Activated gamma-delta T cell treated with anti-CD3 and anti-CD28 coated beads, Interleukin-2, amount 50 U/mL, for 16 hours (primary cell): ENCODE results near the gene MYOF.
A peak's percentile ranks its signal among the peaks of the same experiment; 100 is the strongest.
"Not testable (repeated sequence)": the region's sequence is repeated elsewhere in the genome, so short reads cannot be mapped to it uniquely, and the experiment has no call there.

Experiments
- DNase-seq: peaks from one replicate; pipeline ENCODE4 v3.0.0-alpha.2; 2020; ENCODE audit warnings: low read depth

The MYOF gene

GRCh38 chr10:93290661-93291354 lies 191.3 kb downstream of the MYOF start:
- DNase-seq: no peak

DNA sequence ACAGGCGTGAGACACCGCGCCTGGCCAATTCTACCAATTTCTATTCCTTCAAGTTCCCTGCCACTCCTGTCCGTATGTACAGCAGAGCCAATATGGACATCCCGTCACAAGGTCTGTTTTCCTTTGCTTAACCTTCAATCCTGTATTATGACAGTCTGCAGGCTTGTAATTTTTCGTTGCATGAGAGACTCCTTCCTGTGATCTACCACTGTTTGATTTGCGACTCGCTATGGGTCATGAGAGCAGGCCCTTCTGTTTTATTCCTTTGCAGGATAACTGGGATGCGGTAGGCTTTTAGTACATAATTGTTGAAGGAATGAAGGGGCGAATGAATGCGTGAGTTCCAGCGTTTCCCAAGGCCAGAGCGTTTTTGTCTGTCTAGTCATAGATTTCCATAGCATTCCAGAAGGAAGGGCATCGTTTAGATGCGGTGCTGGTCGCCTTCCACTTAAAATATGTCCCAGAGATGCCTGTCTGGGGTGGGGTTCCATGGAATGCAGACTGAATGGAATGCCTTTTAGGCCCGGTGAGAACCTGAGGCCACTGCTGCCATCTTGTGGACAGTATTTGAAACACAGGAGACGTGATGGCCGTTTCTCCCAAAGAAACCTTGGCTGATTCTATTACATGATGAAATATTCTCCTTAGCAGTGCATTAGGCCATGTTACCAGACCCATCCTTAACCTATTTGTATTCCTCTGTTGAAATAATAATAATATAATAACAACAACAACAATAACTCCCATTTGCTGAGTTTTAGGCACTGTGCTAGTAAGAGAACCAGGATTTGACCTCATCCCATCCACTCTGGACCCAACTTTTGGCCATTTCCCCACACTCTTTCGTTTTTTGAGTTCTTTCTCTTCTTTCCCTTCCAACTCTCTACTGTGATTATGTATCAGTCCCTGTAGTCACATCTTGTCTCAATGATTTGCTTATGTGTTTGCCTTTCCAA lies 193.2 kb downstream of the MYOF start:
- DNase-seq: peak; percentile 11

DNA sequence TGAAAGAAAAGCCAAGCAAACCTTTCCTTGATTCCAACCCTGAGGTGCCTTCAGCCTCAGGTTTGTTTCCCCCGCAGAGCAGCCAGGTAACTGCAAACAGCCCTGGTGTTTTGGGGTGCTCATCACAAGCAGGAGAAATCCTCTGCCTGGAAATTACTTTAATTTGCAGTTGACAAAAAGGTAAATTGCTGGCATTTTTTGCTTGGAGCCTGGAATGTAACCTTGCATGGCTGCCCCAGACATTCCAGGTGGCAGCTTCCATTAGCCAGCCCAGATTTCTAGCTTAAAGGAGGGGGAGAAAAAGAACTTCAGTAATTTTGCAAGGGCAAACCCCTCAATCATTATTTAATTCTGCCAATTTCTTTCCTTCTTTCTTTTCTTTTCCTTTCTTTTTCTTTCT lies 194.4 kb downstream of the MYOF start:
- DNase-seq: no peak

GRCh38 chr10:93284246-93284645 lies 197.9 kb downstream of the MYOF start:
- DNase-seq: not testable (repeated sequence)

- no peak for DNase-seq
Measured at GRCh38 chr10:93281367-93281720, 200.8 kb downstream of the MYOF start.

DNA sequence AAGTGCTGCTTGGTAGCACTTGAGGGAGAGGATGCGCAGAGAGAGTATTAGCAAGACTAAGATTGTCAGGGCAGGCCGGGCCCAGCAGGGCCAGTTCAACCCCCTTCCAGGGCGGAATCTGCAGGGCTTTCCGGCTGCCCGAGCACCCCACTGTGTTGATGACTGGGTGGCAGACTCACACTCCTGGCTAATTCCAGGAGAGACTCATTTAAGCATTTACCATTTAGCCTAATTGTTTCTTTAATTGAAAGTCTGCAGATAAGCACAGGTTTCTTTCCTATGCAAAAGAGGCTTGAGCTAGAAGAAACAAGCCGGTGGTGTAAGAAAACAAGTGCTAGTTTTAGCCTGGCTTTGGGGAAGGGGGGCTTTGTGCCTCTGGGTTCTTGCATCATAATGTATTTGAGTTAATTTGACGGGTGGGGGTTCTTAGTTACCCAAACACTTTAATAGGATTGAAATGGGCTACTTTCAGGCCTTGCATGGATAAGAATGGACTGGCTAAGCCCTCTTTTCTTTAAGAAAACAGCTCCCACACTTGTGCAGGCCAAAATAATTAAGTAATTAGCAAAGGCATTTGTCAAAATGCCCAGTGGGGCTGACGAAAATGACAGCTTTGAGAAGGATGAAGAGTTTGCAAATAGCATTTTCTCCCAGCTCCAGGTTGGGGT lies 201.3 kb downstream of the MYOF start:
- no peak for DNase-seq

DNA sequence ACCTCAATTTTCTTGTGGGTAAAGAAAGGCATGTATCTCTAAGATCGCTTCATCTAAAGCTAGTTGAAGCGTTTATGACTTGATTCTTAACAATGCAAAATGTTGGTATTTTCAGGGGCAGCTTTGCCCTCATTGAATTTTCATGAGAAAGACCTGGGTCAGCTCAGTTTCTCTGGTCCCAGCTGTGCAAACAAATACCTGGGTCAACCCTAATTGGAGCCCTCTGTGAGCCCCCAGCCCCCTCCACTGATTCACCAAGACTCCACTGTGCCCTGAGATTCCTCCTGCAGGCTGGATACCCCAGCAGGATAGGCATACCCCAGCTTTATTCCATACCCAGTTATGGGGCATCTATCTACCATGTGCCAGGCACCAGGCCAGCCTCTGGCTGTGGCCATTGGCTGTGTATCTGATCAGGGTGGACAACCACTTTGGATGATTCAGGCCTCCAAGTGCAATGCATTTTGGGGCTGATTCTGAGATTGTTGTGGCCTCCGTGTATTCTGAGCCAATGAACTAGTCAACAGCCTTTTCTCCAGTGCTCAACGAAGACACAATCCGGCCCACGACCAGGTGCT lies 201.9 kb downstream of the MYOF start:
- DNase-seq: no peak

DNA sequence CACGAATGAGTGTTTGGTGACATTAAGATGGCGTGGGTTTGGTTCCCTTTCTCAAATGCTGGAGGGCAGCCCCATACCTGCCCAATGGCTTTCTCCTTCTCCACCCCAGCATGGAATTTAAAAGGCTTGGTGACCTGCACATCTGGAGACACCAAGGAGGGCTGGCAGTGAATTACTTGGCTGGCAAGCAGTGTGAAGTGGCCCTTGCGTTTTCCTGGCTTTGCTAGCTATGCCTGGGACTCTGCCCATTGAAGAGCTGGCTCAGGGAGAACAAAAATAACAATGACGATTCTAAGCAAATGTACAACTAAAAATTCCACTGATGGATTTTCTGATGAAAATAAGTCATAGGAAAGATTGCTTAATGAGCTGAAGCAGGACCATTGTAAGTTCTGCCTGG lies 204.8 kb downstream of the MYOF start:
- no peak for DNase-seq

DNA sequence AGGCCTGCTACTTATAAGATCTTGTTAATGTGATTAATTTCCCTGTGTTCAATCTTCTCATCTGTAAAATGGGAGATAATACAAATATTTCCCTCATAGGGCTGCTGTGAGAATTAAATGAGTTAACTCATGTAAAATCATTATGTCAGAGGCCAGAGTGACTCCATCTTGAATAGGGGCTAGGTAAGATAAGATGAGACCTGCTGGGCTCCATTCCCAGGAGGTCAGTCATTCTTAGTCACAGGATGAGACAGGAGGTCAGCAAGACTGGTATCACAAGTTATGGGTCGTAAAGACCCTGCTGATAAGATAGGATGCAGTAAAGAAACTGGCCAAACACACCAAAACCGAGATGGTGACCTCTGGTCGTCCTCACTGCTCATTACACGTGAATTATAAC lies 207.7 kb downstream of the MYOF start:
- no peak for DNase-seq

DNA sequence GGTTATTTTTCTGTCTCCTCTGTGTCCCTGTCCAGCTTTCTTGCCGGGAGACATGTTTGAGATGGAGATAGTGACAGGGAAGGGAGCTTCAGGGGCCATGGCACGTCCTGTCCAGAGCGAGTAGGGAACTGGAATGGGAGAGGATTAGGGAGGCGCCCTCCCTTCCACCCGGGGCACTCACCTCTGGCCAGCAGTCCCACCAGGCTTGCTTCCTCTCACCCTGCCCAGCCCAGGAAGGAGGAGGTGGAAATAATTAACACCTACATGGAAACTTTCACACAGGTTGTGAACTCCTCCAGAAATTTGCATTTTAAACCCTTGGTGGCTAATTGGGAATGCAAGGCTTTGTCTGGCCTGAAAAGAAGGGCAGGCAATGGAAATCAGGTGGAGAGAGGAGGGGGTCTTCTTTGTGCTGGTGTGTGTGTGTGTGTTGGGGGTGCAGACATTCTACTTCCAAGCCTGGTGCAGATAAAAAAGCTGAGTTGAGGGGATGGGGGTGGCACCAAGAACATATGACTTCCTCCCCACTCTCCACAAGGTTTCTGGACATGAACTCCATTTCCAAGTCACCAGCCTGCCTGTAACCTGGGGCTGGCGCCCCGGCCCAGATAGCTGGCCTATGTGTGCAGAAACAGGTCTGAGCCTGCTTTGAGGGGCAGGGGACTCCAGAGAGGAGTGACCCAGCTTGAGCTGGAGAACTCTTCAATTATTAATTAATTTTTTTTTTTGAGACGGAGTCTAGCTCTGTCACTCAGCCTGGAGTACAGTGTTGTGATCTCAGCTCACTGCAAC lies 209.1 kb downstream of the MYOF start:
- DNase-seq: no peak

DNA sequence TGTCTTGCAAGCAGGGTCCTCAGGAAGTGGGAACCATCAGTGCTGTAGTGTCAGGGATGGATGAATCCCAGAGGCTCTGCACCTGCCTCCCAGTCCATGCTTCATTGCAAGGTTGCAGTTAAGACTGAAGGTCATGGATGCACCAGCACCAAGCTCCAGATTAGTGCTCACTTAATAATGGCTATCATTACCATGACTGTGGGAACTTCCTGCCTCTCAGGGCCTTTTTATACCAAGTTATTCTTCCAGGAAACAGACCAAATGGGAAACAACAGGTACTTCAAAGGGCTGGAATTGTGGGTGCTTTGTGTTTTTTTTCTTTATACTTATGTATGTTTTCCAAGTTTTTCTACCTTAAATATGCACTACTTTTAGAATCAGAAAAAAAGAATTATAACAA lies 210.8 kb downstream of the MYOF start:
- DNase-seq: no peak

DNA sequence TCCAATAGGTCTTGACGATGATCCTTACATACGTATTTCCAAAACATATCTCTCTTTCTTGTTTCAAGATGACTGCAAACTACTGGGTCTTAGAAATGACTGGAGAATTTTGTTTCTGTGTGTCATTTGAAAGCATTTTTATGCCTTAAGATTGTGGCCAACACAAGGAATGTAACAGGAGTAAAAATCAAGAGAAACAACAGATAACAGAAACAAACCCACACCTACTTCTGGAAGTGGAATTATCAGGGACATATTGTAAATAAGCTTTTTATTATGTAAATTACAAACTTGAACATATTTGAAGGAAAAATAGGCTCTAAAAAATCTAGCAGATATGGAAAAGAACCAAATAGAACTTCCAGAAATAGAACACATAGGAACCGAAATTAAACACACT lies 212.9 kb downstream of the MYOF start:
- no peak for DNase-seq

DNA sequence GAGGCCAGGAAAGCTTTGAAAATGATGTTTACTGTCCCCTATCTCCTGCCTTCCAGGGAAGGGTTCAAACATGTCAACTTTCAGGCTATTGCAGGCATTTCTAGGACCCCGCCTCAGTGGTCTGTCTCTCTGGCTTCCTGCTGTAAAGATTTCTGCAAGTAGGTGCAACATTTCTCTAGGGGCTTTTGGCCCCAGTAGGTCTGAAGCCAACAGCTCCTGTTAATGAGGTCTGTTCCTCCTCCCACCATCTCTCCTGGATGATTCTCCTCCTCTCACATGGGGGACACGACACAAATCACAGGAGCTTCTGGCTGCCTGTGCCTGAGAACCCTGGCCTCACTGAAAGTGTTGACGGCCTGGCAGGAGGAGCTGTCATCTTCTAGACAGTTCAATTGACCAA lies 214.1 kb downstream of the MYOF start:
- no peak for DNase-seq

DNA sequence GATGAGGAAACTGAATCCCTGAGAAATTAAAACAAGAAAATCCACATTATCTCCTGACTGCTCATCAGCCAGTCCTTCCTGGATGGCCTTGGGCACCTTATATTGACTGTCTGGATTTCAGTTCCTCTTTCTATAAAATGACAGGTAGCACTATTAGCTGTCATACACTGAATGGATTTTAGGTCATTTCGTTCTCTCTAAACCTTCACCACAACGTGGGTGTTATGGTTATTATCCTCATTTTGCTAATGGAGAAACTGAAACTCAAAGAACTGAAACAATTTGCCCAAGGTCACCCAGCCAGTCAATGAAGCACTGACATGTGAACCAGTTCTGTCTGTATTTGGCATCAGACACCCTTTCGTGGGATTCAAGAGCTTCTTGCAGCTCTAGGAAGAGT lies 214.6 kb downstream of the MYOF start:
- DNase-seq: no peak

GRCh38 chr10:93266858-93267257 lies 215.3 kb downstream of the MYOF start:
- no peak for DNase-seq

DNA sequence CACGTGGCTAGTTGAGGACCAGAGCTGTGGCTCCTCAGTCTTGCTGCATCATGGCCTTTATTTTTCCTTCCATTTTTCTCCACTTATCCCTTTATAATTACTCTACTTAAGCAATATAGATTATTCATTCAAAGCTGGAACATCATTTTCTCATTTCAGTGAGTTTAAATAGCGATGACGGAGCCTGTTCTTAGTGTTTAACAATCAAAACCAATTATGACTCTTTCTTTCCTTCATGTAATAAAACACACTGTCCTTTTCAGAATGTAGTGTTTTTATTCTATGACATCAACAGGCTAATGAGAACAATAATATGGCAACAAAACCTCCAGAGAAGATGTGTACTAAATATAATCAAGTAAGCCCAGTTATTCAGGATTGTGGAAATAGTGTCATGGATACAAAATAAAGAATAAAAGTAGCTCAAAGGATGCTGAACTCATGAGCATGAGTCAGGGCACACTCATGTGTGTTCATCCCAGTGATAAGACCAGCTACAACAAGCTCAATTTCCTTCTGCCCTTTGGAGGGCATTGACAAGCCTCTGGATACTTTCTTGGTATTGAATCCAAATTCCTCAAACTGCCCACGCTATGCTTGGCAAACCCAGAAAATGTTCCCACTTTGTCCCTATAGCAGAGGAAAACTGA lies 220.0 kb downstream of the MYOF start:
- no peak for DNase-seq

DNA sequence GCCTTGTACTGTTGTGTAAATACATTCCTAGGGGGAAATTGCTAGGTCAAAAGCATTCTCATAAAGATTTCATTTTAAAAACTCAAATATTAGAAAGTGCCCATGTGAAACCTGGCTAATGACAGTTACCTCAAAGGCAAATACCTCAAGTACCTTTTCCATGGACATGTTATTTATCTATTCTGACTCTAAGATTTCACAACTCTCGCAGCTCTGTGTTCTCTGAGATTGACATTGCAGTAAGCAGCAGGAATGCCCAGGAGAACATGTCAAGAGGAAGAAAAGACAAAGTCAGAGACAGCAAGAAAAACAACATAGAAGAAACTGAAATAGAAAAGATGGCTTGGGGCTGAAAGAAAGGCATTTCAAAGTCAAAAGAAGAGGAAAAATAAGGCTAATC lies 221.0 kb downstream of the MYOF start:
- DNase-seq: no peak

DNA sequence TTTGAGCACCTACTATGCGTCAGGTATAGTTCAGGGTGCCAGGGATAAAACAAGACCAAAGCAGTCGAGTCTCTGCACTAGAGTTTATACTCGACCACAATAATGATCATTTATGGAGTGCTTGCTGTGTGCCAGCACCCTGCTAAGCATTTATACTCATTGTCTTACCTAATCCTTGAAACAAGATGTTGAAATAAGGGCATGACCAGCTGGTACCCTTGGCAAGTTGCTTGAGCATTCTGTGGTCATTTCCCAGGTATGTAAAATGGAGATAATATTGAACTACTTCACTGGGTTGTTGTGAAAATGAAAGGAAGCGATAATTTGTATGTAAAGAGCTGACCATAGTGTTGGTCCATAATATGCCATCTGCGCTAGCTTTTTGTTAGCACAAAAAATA lies 223.0 kb downstream of the MYOF start:
- DNase-seq: no peak
